ENCODE measurements around the gene PRSS48. TPM values are rescaled to one million over a fixed set of nuclear protein-coding genes. Genes with fewer than 3 reads are reported as not detected.

PRSS48 gene
- total and polyA plus RNA-seq, 4 donors: 0.21 TPM; not detected in 3

Small RNA genes within 50 kb of the gene (small RNA-seq; reads per million reads assigned to genes)
- gene AC104819.2 (ENCODE audit: low replicate concordance) (not detected), gene RNU6-1282P (ENCODE audit: low replicate concordance) (not detected)

Other genes starting within 250 kb of the PRSS48 start
- gene RPS3A, start 177.5 kb upstream of the PRSS48 start, total RNA-seq: 1,000 to 10,000 TPM; 1,819 to 3,494 TPM
- 1,000 to 10,000 TPM; 2,006 to 2,096 TPM for gene RPS3A, start 177.5 kb upstream of the PRSS48 start, polyA plus RNA-seq (ENCODE audit: insufficient read length in 2 of 2)
- 10 to 100 TPM; 40.6 to 62.1 TPM for gene SH3D19, start 48.4 kb downstream of the PRSS48 start, total RNA-seq
- 10 to 100 TPM; 40.3 to 41.3 TPM for gene SH3D19, start 48.4 kb downstream of the PRSS48 start, polyA plus RNA-seq (ENCODE audit: insufficient read length in 2 of 2)
- gene FHIP1A, start 132.0 kb downstream of the PRSS48 start, total RNA-seq: 1 to 10 TPM; 3.2 to 5.3 TPM
- under 1 TPM; 0.29 to 0.32 TPM for gene FHIP1A, start 132.0 kb downstream of the PRSS48 start, polyA plus RNA-seq (ENCODE audit: insufficient read length in 2 of 2)